Stimulated activated CD4-positive, alpha-beta T cell treated with anti-CD3 and anti-CD28 coated beads, Interleukin-1b, Interleukin-23, amount 100 ng/mL, for 48 hours (primary cell): Measurements from ENCODE around the gene RAB15.

Experiments
- DNase-seq: peaks from one replicate; pipeline ENCODE4 v3.0.0-alpha.2; 2020

Gene RAB15

DNA sequence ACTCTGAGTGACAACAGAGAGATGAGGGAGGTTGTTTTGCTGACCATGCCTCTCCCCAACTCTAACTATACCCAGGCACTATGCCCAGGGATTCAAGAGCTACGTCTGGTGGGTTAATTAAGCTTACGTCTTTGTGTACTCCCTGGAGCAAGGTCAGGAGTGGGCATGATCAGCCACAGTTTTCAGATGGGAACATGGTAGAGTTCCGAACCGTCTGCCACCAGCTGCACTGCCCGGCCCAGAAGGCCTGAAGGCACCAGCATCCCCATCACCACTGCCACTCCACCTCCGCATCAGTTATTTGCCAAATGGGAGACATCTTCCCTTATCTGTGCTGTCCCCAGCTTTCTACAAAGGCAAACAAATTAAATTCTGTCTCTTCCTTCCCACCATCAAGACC is 18.5 kb downstream of the RAB15 start:
- DNase-seq: no peak

GRCh38 chr14:64953310-64953654 is 18.9 kb downstream of the RAB15 start:
- no peak for DNase-seq

DNA sequence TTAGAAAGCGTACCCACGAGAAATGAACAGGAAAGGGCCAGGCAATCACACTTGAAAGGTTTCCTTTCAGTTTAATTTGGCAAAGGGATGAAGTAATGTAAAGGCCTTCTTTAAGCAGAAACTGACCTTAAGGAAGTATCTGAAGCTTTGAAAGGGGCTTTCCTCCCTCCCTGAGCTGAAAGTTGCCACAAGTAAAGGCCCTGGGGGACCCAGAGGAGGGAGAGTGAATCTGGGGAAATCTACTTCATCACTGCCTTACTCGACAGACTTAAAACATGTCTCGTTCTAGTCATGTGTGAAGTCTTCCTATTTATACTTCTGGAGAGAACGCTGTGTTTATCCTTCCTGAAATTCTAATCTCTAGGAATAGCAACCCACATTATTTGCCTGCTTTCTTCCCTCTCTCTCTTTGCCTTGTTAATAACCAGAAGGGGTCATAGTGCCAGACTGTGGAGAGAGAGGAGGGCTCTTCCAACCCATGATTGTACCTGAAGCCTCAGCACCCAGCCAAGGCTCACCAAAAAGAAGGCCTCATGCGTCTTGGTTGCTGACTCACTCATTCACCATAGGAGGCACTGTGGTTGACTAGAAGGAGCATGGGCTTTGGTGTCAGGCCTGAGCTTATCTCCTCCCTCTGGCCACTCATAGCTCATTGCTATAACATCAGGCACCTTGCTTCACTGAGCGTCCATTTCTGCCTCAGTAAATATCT is 19.4 kb downstream of the RAB15 start:
- DNase-seq: no peak

- no peak for DNase-seq
Observed at GRCh38 chr14:64951724-64952123, 20.4 kb downstream of the RAB15 start.

DNA sequence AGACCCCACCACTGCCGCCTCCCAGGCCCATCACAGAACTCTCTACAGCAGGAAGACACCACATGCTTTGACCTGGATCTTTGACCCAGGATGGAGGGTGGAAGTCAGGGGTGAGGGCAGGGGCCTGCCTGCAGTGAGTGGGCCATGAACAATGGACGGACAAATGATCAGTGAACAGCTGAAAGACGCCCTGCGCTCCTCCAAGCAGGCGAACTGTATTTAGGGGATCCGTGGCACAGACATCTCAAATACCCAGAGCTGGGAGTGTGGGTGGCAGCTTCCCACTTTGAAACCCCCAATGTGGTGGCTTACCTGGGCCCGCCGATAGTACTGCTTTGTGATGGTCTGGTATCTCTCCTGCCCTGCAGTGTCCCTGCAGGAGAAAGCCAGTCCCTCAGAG is 20.8 kb downstream of the RAB15 start:
- DNase-seq: no peak

- DNase-seq: no peak
Observed at GRCh38 chr14:64950889-64951288, 21.2 kb downstream of the RAB15 start.

GRCh38 chr14:64948612-64949210 is 23.4 kb downstream of the RAB15 start:
- DNase-seq: no peak

GRCh38 chr14:64947710-64948611 is 24.2 kb downstream of the RAB15 start:
- DNase-seq: no peak

- DNase-seq: no peak
Observed at GRCh38 chr14:64946310-64947045, 25.7 kb downstream of the RAB15 start.

GRCh38 chr14:64945431-64946178 is 26.5 kb downstream of the RAB15 start:
- DNase-seq: no peak

DNA sequence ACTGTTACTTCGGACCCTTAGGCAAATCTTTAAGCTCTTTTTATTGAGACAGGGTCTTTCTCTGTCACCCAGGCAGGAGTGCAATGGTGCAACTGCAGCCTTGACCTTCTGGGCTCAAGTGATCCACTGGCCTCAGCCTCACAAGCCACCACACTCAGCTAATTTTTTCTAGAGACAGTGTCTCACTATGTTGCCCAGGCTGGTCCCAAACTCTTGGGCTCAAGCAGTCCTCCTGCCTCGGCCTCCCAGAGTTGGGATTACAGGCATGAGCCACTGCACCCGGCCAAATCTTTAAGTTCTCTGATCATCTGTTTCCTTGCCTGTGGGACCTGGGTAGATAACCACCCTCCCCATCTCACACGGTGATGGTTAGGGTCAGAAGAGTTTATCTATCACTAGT is 27.3 kb downstream of the RAB15 start:
- DNase-seq: no peak

DNA sequence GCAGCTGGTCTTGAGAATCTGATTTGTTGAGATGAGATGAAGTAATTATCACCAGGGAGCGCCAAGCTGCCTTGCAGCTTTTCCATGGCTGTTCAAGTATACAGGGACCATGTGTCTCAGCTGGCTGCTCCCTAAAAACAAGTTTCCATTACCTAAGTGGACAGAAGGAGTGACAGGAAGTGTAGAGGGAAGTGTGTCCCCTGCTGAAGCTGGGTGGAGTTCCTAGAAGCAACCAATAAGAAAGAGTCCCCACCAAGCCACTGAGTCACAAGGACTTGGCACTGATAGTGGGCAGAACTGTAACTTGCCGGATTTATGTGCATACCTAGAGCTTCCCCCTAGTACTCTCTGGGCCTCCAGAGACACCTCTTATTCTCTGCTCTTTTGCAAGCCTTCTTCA is 28.1 kb downstream of the RAB15 start:
- no peak for DNase-seq

DNA sequence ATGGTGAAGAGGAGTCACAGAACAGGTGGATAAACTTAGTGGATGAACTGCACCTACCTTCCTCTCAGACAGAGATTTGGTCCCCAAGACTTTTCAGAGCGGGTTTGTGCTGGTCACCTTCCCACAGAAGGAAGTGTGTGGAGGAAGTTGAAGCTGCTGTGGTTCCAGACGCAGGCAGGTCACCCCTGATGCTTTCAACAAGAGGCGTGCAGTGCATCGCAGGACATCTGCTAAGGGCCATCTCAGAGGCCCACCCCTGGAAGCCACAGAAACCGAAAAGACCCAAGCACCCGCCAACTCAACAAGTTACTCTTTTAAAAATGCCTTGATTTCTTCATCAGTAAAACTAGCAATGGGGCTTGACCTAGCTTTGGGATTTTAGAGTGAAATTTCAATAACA is 28.6 kb downstream of the RAB15 start:
- no peak for DNase-seq

- no peak for DNase-seq
Observed at GRCh38 chr14:64942531-64943111, 29.5 kb downstream of the RAB15 start, which contains the start of gene GPX2. Gene GPX2, minus strand, starts transcription at chr14:64942745. Its CDS starts 19 bp downstream, at chr14:64942726.

- no peak for DNase-seq
Observed at GRCh38 chr14:64940336-64940910, 31.7 kb downstream of the RAB15 start.

GRCh38 chr14:64939817-64940190 is 32.3 kb downstream of the RAB15 start:
- no peak for DNase-seq

- no peak for DNase-seq
Observed at GRCh38 chr14:64938972-64939816, 32.9 kb downstream of the RAB15 start.

DNA sequence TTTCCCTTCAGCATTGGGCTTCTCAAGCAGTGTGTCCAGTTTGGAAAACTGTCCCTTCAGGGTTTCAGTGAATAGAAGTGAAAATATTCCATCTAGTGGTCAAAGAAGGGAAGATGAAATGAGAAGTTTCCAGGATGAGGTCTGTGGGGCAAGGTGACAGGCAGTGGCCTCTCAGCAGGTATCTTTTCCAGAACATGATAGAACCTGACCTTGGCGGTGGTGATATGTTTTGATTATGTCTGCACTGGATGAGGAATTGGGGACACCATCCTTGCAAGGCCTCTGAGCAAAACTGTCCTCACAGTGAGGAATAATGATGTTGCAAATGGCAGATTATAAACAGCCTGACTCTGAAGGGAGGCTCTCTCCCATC is 34.3 kb downstream of the RAB15 start:
- no peak for DNase-seq

GRCh38 chr14:64937171-64937820 is 34.8 kb downstream of the RAB15 start:
- DNase-seq: no peak

- no peak for DNase-seq
Observed at GRCh38 chr14:64935508-64935907, 36.6 kb downstream of the RAB15 start.
